Uterus (tissue), 4 donors: ENCODE data around the gene AZU1. TPM values are rescaled to one million over a fixed set of nuclear protein-coding genes. Genes with fewer than 3 reads are reported as not detected.

ENCODE experiments used
- DNase-seq, 2 donors: peaks; one replicate each; pipeline ENCODE4 v3.0.0-alpha.2; 2019 to 2020
- H3K27ac ChIP-seq, 2 donors: fragments of 200-600 bp; sonication (generic); 1 replicate in 1 of 2; 2 replicates in 1 of 2; pipeline ENCODE4 v1.5.1; 2016 to 2018
- H3K27me3 ChIP-seq, 2 donors: fragments of 200-600 bp; sonication (generic); one replicate each; pipeline ENCODE4 v1.5.1; 2018 to 2019; ENCODE audit warnings: control low read depth in 1 of 2
- H3K36me3 ChIP-seq, 2 donors: fragments of 200-600 bp; sonication (generic); one replicate each; pipeline ENCODE4 v1.5.1; 2019; ENCODE audit warnings: control low read depth in 1 of 2
- H3K4me1 ChIP-seq, 2 donors: fragments of 200-600 bp; sonication (generic); one replicate each; pipeline ENCODE4 v1.5.1; 2018 to 2019; ENCODE audit warnings: control low read depth in 1 of 2
- H3K4me3 ChIP-seq, 2 donors: fragments of 200-600 bp; sonication (generic); 1 replicate in 1 of 2; 2 replicates in 1 of 2; pipeline ENCODE4 v1.5.1; 2018 to 2019; ENCODE audit warnings: mild to moderate bottlenecking in 1 of 2
- H3K9me3 ChIP-seq, 2 donors: fragments of 200-600 bp; sonication (generic); one replicate each; pipeline ENCODE4 v1.5.1; 2019; ENCODE audit warnings: control low read depth in 1 of 2
- CTCF ChIP-seq, 4 experiments: fragments of 200-600 bp in 2 of 4; fragments of 450-650 bp in 2 of 4; sonication (generic) in 2 of 4; IDR thresholded peaks; one replicate each; pipeline ENCODE4 v1.5.1; 2016 to 2019; ENCODE audit warnings: antibody characterized with exemption in 4 of 4, mild to moderate bottlenecking in 2 of 4, moderate library complexity in 1 of 4
- POLR2A ChIP-seq, 2 donors: fragments of 450-650 bp; IDR thresholded peaks; one replicate each; pipeline ENCODE4 v1.6.1; 2016; ENCODE audit warnings: antibody characterized with exemption in 2 of 2, mild to moderate bottlenecking in 1 of 2, moderate library complexity in 1 of 2
- intact Hi-C: fragments of 100-400 bp; cut with DNase I; formaldehyde crosslinking; loops from one replicate; pipeline ENCODE4 v1.15.1; 2023; ENCODE audit warnings: low total_unique reads
- total RNA-seq, 4 donors: library from RNA; depleted of rRNA in 3 of 4; stranded (reverse); fragments of >200 nt in 3 of 4; gene quantifications; one replicate each; pipeline versions ENCODE4 v1.1.0 to v1.2.4, GENCODE V29; 2014 to 2023
- donor health status: DM: yes; HTN: yes; CAD: no.

Gene AZU1
- total RNA-seq, 4 donors from 2014 or later: 0.85 to 2.6 TPM; not detected in 2

GRCh38 chr19:798415-799075 is 29.1 kb upstream of the AZU1 start:
- no peaks in the 10 kb centered on the region for H3K36me3 ChIP-seq
- H3K27ac ChIP-seq: peak overlapping the region; percentile 96 to 99
- H3K9me3 ChIP-seq: no peaks in the 10 kb centered on the region
- no peak for DNase-seq
- intact Hi-C loops: no loop called here
- peak overlapping the region; percentile 87 to 99 for H3K4me3 ChIP-seq
- H3K4me1 ChIP-seq: peaks cover 32 to 46% of the 10 kb centered on the region in 2 donors
- TF ChIP-seq POLR2A (IDR thresholded peaks at IDR 0.05) (no peak), CTCF (IDR thresholded peaks at IDR 0.05) (no peak)
- no peaks in the 10 kb centered on the region for H3K27me3 ChIP-seq

GRCh38 chr19:799076-799881 is 28.4 kb upstream of the AZU1 start:
- TF ChIP-seq CTCF (IDR thresholded peaks at IDR 0.05): peak in 1 of 4 experiments; percentile 8
- TF ChIP-seq POLR2A (IDR thresholded peaks at IDR 0.05): no peak
- Histone ChIP-seq H3K4me1 (peaks cover 32 to 46% of the 10 kb centered on the region in 2 donors), H3K27me3 (no peaks in the 10 kb centered on the region), H3K27ac (peak overlapping the region; percentile 96 to 99), H3K4me3 (peak overlapping the region; percentile 87 to 99), H3K36me3 (no peaks in the 10 kb centered on the region), H3K9me3 (no peaks in the 10 kb centered on the region)
- DNase-seq: no peak
- intact Hi-C loops: no loop called here

GRCh38 chr19:800360-801029 is 27.1 kb upstream of the AZU1 start:
- DNase-seq: peak in 1 of 2 donors; percentile 53
- H3K4me3 ChIP-seq: no peak overlapping the region

GRCh38 chr19:801030-801860 is 26.4 kb upstream of the AZU1 start:
- intact Hi-C loops: no loop called here
- DNase-seq: peak; percentile 59 to 64
- Histone ChIP-seq H3K4me1 (peaks cover 28 to 46% of the 10 kb centered on the region in 2 donors), H3K27ac (peak overlapping the region; percentile 33 to 41), H3K9me3 (no peaks in the 10 kb centered on the region), H3K27me3 (no peaks in the 10 kb centered on the region), H3K4me3 (peak overlapping the region in 1 of 2 donors; percentile 15), H3K36me3 (no peaks in the 10 kb centered on the region)
- TF ChIP-seq CTCF (IDR thresholded peaks at IDR 0.05) (no peak), POLR2A (IDR thresholded peaks at IDR 0.05) (no peak)

More at GRCh38 chr19:800360-801029, 27.1 kb upstream of the AZU1 start:
- TF ChIP-seq CTCF (IDR thresholded peaks at IDR 0.05): no peak
- no peak for TF ChIP-seq POLR2A (IDR thresholded peaks at IDR 0.05)
- H3K27me3 ChIP-seq: no peaks in the 10 kb centered on the region
- intact Hi-C loops: no loop called here
- H3K4me1 ChIP-seq: peaks cover 32 to 46% of the 10 kb centered on the region in 2 donors
- no peaks in the 10 kb centered on the region for H3K36me3 ChIP-seq
- H3K9me3 ChIP-seq: no peaks in the 10 kb centered on the region
- H3K27ac ChIP-seq: peak overlapping the region; percentile 27 to 41
